Activated T-cell treated with anti-CD3 and anti-CD28 coated beads for 1 hour (primary cell): ENCODE data around the gene RBMS1.
A peak's percentile ranks its signal among the peaks of the same experiment; 100 is the strongest.

Experiments
- DNase-seq: peaks from one replicate; pipeline ENCODE4 v3.0.0-alpha.2; 2020; ENCODE audit warnings: low read depth

The RBMS1 gene

GRCh38 chr2:160408173-160408958, 85.2 kb downstream of the RBMS1 start:
- no peak for DNase-seq

DNA sequence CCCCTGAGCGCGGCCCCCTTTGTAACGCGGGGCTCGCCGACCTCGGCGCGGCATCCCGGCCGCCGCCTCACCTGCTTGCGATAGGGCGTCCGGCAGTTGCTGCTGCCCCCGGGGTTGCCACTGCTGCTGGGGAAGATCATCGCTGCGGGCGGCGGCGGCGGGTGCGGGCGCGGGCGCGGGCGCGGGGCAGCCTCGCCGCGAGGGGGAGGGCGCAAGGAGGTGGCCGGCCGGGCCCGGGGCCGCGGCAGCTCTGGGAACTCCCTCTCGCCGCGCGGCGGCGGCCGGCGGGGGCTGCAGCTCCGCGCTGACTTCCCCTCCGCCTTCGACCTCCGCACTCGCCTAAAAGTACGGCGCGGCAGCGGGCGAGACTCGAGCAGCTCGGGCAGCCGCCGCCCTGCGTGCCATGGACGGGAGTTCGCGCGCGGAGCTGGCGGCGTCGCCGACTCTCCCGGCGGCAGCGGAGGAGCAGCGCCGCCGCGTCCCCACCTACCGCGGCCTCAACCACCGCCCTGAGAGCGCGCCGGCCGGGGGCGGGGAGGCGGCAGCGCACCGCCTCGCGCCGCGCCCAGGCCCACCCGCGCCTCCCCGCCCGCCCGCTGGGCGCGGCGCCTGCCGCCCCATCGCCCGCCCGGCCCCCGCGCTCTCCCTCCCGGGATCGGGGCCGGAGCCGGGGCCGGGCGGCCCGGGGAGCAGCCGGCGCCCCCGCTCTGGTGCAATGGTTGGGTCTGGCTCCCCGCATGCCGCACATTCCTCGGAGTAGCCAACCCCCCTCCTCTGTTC, 86.0 kb downstream of the RBMS1 start:
- DNase-seq, result peak; percentile 41

DNA sequence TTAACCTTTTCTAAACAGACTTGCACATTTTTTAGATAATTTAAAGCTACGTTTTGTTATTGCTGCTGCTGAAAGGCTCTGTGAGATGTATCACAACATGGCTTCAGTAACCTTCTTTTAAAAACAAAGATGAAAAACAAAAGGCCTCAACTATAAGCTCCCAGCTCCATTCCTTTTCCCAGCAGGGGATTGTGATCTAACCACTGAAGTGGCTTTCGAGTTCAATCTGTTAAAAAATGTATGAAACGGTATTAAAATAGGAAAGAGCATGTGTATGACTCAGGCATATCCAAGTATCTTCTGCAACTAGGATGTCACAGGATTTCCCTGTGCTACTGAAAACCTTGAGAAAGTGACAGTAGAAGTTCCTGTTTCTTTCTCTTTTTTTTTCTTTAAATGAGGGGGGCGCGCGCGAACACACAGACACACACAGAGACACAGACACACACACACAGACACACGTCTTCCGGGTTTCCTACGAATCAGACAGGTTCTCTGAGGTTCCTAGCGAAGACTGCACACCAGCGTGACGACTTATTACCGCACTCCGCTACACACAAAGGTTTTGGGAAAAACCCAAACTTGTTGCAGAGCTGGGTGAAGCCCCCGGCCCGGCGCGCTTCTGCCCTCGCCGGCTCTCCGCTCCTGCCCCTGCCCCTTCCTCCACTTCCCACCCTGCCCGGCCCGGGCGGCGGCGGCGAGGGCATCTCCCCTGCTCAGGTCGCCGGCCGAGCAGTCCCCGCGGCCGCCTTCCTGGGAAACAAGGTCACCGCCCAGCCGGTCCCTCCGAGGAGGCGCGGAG, 86.8 kb downstream of the RBMS1 start:
- DNase-seq, result peak; percentile 53

DNA sequence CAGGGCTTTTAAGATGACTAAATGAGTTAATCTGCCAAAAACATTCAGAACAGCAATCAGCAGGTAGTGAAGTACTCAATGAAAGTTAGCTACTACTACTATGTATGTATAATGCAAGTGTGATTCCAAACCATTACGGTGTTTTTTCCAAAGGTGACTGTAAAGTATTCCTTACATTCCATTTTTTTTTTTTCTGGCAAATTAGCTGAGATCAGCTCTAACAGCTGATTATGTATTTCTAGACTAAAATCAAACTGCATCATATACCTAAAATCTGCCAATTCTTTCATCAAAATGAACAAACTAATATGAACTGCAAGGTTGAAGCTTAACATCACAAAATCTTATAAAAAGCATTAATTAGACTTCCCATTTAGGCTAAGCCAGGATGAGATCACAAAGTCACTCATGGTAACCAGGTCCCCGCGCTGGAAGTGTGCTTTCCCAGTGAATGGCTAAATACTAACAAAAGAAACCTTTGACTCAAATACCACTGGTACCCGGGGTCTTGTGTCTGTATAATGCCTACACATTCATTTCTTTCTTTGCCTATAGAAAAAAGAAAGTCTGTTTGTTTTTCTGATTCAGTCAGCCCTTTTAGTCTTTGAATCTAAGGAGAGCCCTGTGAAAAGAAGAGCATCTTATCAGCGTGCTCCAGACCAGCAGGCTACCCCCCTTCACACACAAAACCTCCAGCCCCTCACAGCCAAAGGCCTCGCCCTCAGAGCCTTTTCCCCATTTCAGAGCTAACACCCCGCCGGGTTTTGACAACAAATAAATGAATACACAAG, 88.3 kb downstream of the RBMS1 start:
- no peak for DNase-seq

DNA sequence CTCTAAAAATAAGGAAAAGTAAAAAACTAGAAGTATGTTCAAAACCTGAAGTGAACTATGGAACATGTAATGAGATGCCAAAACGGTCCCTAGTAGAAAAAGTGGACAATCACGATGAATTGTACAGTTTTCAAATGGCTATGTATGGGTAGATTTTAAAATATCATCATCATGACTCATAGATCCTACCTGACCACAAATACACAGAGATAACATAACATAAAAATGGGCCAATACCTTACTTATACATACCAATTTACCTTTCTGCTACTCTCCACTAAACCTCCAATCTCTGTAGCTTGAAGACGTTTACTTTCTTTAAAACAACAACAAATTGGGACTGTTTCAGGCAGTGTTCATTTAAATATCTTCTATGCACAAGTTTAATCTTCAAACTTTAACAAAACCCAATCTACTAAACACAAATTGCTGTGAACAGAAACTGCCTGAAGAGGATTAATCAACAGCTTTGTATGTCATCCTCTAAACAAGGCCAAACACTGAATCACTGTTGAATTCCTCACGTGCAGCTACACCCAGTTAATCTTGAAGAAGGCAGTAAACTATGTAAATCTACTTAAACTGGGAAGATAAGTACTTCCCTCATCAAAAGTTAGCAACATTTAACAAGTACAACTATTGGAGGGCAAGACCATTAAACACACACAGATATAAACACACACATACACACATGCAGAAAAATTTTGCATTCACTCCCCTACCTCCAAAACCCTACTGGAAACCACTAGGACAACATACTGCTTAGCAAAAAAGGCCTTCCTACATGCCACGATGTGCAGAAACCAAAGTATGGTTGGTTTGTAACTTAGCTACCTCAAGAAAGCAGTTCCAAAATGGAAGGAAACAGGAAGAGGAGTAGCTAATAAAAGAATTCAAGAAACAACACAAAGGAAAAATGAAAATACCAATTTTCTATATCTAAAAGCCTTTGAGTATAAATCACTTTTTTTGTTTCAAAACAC, 90.3 kb downstream of the RBMS1 start:
- DNase-seq, result no peak

DNA sequence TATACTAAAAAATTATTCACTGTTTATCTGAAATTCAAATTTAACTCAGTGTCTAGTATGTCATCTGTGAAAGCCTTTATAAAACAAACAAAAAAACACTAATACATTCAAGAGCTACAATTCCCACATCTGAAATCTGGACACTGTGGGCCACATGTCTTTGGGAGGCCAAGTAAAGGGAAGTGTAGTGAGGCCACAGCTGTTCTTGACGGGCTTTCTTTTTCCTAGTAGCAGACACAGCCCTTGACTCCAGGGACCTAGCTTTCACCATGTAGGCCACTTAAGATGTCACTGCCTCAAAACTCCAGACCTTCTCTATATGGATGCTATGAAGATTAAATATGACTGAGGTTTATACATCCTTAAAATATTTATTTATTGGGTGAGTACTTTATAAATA, 91.1 kb downstream of the RBMS1 start:
- no peak for DNase-seq

DNA sequence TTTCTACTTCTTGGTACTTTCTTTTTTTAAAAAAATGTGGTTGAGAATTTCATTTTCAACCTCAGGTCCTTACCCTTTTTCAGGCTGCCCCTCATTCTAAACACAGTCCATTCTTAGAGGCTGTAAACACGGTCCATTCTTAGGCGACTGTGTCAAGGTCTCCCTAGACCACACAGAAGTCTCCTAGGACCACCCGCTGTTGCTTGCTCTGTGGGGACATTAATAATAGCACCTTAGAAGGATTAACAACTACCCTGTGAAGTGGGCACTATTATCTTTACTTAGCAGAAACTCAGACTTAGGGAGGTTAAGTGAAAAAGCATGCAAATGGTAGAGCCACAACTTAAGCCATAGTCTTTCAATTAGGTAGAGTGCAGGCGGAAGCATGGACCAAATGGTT, 91.7 kb downstream of the RBMS1 start:
- DNase-seq, result no peak

DNA sequence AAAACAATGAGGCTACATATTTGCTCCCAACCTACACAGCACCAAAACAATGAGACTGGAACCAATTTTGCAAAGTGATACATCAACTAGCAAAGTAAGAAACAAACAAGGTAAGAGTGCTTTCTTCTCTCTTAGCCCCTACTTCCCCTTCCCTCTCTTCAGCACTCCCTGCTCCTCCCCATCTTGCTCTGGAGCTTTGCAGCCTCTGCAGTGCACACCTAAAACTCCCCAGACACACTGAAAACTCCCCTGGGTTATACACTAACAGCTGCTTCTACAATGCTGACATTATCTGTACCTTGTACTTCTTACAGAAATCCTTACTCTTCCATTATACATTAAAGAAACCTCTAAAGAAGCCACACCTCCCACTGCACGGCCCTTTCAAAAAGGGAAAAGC, 93.7 kb downstream of the RBMS1 start:
- no peak for DNase-seq

DNA sequence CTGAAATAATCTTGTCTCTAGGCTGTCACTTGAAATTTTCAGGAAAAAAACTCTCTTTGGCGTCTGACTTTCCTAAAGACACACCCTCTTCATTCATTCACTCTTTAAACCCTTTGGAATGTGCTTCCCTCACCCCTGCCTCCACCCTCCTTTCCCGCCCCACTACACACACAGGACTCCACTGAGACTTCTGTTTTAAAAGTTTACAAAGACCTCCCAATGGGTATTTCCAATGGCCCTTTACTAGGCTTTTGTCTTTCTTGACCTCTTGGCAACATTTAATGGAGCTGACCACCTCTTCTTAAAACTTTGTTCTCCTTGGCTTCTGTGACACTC, 96.1 kb downstream of the RBMS1 start:
- no peak for DNase-seq

- no peak for DNase-seq
Measured at GRCh38 chr2:160394153-160394552, 99.5 kb downstream of the RBMS1 start.

- DNase-seq, result no peak
Measured at GRCh38 chr2:160392201-160392600, 101.4 kb downstream of the RBMS1 start.

DNA sequence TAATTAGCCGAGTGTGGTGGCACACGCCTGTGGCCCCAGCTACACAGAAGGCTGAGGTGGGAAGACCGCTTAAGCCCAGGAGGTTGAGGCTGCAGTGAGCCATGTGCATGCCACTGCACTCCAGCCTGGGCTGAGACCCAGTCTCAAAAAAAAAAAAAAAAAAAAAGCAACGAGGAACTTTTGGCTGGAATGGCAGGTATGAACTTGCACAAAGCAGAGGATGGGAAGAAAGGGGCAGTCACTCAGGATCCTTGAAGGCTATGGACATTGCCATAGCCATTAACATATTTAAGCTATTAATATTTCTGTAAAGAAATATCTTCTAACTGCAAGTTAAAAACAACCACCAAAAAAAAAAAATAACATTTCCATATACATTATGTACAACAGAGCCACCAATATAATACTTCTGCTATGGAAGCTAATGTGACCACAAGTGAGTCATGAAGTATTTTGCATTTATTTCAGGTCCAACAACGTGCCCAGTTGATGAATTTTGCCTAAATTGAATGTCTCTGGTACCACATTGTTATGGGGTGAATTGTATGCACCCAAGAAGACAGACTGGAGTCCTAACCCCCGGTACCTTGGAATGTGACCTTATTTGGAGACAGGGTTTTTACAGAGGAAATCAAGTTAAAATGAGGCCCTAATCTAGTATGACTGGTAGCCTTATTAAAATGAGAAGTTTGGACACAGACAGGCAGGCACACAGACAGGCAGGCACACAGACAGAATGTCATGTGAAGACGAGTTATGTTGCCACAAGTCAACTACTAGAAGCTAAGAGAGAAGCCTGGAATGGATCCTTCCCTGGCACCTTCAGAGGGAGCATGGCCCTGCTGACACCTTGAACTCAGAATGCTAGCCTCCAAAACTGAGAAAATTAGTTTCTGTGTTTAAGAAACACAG, 102.8 kb downstream of the RBMS1 start:
- no peak for DNase-seq

DNA sequence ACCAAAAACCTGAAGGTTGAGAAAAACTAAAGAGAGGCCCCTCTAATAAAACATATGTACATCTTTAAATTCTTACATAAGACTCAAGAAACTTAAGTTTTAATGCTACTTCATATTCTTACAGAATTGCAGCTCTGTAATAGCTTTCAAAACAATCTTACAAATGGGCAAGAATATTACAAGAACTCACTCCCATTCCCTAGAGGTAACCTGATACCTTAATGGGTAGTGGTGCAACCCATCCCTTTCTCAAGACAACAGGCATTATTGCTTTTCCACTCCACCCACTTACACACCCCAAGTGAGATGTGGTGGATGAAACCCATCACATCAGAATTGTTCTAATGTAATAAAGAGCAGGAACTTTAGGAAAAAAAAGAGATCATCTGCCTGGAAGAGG, 103.7 kb downstream of the RBMS1 start:
- no peak for DNase-seq

- DNase-seq, result no peak
Measured at GRCh38 chr2:160388464-160389263, 104.9 kb downstream of the RBMS1 start.

DNA sequence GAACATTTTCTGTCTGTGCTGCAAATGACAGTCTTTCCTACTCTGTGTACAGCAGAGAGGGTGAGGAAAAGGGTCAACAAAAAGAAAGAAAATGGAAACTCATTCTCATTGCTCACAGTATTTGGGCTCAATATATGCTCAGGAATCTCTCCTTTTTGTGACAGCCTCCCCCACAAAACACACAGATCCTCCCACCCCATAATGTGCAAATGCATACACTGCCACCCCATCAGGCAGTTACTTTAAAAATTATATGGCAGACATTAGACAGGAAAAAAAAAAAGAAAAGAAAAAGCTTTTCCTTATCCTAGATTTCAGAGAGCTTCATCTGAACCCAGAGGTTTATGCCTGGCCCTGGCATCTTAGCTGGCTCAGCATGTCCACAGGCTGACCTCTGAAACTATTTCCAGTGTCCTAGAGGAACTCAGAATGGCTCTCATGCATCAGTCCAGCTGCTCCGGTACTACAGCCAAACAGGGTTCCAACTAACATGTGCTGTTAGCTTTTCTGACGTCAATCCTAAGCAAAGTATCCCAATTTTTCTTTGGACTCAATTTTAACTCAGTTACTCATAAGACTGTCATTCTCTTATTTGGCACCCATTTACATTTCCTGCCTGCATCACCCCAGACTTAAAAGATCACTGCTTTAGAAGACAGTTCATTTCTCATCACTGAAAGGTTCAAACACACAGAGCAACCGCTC, 105.9 kb downstream of the RBMS1 start:
- no peak for DNase-seq

- DNase-seq, result no peak
Measured at GRCh38 chr2:160384791-160385190, 108.8 kb downstream of the RBMS1 start.

DNA sequence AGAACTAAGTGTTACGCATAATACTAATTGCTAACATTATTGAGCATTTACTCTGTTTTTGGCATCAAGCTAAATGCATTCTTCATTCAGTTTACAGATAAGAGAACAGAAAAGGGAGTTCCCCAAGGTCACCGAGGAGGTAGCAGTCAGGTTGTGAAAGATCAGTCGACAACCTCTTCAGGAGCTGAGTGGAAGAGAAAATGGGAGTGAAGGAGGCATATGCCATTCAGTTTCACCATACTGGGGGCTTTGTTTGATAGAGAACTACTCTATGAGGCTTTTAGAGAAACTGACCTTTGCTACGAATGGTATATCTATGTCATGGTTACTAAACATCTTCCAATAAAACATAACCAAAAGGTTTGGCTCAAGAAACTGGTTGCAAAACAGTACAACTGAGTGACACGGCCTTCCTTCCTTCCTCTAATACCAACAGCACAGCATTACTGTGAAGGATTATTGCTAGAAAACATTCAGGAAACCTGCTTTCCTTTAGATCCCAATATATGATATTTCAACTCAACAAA, 112.1 kb downstream of the RBMS1 start:
- DNase-seq, result no peak

DNA sequence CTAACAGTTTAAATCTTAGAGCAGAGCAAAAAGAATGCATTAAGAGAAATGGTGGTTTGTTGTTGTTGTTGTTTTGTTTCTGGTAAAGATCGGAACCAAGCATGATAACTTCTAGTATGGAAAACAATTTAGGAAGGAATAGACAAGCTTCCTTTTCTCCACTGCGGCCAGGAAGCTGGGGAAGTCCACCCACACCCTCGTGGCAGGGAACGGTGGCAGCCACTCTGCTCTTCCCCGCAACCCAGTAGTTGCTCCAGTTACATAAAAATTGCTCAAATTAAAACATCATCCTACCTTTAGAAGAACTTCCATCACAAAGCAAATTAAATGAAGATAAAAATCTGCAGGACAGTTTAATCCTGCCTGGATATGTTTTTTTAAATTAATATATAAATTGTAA, 113.0 kb downstream of the RBMS1 start:
- no peak for DNase-seq
